ENCODE data around the gene LCE4A.
"Not testable (repeated sequence)": the region's sequence is repeated elsewhere in the genome, so short reads cannot be mapped to it uniquely, and the experiment has no call there.

LCE4A gene

GRCh38 chr1:152707860-152708259 is at the start of gene LCE4A:
Gene LCE4A, plus strand, starts transcription at chr1:152708160. Its CDS starts 916 bp downstream, at chr1:152709076.
- DNase-seq, result no peak

- no peak for DNase-seq
Measured at GRCh38 chr1:152658649-152659048, 49.3 kb upstream of the LCE4A start.

DNA sequence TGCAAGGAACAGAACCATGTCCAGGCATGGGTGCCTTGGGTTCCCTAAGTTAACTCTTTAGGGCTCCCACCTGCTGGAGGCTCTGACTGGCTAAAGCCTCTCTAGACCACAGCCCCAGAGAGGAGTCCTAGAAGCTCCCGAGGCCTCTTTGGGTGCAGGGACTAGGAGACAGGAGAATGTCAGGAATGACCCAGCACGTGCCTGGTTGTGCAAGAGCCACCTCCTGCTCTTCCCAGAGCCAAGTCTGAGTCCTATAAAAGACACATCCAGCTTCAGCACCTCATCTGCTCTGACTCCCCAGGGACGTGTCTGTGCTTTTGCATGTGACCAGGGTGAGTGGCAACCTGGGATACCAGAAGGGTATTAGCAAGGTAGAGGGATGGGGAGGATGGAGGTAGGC is 44.9 kb upstream of the LCE4A start, which contains the start of gene LCE2D:
TSS of gene LCE2D (plus strand) at position 283 of the 400 bp plus-strand sequence. CDS start 726 bp downstream, outside the sequence.
- no peak for DNase-seq

DNA sequence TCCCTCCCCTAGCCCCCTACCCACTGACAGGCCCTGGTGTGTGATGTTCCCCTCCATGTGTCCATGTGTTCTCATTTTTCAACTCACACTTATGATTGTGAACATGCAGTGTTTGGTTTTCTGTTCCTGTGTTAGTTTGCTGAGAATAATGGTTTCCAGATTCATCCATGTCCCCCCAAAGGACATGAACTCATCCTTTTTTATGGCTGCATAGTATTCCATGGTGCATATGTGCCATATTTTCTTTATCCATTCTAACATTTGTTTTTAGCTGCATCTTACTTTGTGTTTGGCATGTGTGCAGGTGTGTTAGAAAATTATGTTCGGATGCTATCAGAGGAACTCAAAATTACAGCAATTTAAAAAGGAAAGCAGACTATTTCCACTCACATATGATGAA is 41.8 kb upstream of the LCE4A start:
- not testable (repeated sequence) for DNase-seq

- DNase-seq, result no peak
Measured at GRCh38 chr1:152667648-152668047, 40.3 kb upstream of the LCE4A start.

GRCh38 chr1:152673016-152673415 is 34.9 kb upstream of the LCE4A start:
- no peak for DNase-seq

GRCh38 chr1:152674983-152675382 is 33.0 kb upstream of the LCE4A start, which contains the start of gene LCE2C:
Gene LCE2C, plus strand, starts transcription at chr1:152675279. Its CDS starts 737 bp downstream, at chr1:152676016.
- not testable (repeated sequence) for DNase-seq

GRCh38 chr1:152679459-152679858 is 28.5 kb upstream of the LCE4A start:
- DNase-seq, result no peak

DNA sequence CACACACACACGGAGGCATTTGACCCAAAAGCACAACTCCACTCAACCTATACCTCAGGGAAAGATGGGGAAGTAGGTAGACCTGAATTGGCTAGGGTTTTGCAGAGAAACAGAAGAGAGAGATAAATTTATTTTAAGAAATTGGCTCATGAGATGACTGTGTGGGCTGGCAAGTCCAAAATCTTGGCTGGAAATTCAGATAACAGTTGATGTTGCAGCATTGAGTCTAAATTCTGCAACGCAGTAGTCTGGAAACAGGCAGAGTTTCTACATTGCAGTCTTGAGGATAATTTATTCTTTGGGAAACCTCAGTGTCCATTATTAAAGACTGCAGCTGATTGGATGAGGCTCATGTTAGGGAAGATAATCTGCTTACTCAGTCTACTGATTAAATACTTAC is 26.3 kb upstream of the LCE4A start:
- no peak for DNase-seq

DNA sequence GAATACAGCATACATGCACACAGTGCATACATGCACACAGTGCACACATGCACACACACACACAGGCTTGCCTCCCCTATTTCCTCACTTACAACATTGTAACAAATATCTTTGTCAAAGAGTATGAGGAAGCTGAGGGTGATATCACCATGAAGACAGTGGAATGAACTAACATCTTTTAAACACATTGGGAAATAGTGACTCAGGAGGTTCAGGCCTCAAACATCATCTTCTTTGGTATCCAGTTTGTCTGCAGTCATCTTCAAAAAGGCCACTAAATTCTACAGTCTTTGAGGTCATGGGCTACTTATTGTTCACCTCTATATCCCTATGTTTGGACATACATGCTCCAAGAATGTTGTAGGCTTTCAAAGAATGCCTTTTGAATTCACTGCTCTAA is 24.1 kb upstream of the LCE4A start:
- no peak for DNase-seq

DNA sequence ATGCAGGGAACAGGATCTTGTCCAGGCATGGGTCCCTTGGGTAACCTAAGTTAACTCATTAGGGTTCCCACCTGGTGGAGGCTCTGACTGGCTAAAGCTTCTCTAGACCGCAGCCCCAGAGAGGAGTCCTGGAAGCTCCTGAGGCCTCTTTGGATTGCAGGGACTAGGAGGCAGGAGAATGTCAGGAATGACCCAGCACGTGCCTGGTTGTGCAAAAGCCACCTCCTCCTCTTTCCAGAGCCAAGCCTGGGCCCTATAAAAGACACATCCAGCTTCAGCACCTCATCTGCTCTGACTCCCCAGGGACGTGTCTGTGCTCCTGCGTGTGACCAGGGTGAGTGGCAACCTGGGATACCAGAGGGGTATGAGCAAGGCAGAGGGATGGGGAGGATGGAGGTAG is 22.1 kb upstream of the LCE4A start, which contains the start of gene LCE2B:
TSS of gene LCE2B (plus strand) at position 301 of the 400 bp plus-strand sequence. CDS start 721 bp downstream, outside the sequence.
- DNase-seq, result not testable (repeated sequence)

DNA sequence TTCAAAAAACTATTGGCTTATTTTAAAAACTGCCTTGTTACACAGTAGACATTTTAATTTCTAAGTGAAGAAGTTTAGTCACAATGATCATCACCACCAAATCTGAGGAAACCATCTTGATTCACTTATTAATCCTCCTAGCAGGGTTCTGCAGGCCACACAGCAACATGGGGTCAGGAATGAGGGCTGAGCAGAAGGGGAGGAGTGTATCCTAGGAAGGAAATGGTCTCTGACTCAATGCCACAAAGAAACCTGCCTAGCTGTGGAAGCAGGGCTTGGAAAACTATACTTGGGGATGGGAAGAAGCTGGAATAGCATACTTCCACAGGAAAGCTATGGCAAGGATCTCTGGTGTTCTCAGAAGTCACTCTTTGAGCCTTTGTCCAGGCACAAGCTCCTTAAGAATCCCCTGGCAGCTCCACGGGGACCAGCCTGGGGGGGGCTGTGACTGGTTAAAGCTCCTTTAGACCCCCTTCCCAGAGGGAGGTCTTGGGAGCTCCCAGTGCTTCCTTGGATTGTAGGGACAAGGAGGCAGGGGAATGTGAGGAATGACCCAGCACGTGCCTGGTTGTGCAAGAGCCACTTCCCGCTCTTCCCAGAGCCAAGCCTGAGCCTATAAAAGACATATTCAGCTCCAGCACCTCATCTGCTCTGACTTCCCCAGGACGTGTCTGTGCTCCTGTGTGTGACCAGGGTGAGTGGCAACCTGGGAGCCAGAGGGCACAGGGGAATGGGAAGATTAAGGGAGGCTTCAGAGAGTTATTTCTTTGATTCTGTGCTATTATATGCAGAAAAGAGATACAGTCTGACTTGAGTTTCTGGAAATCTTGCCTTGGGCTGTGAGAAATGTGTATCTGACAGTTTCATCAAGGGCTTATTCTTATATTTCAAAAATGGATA is 10.0 kb upstream of the LCE4A start, which contains the start of gene LCE2A:
TSS of gene LCE2A (plus strand) at position 645 of the 900 bp plus-strand sequence. CDS start 557 bp downstream, outside the sequence.
- no peak for DNase-seq

DNA sequence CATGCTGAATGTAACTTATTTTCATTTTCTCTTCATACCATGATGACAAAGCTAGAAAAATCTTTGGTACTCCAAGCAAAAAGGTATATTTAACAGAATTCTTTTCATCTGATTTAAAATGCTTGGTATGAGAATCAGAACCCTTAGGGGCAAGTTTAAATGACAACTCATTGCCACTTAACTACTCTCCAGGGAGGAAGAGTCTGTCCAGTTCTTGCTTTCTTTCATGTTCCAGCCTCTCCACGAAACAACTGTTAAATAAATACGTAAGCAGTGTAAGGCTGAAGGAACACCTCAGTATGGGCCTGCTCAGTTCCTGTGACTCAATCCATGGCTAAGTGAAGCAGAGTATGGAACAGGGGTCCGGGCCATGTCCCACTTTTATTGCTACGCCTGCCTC is 8.2 kb upstream of the LCE4A start:
- DNase-seq, result no peak

GRCh38 chr1:152718238-152718637 is 10.3 kb downstream of the LCE4A start:
- DNase-seq, result no peak

DNA sequence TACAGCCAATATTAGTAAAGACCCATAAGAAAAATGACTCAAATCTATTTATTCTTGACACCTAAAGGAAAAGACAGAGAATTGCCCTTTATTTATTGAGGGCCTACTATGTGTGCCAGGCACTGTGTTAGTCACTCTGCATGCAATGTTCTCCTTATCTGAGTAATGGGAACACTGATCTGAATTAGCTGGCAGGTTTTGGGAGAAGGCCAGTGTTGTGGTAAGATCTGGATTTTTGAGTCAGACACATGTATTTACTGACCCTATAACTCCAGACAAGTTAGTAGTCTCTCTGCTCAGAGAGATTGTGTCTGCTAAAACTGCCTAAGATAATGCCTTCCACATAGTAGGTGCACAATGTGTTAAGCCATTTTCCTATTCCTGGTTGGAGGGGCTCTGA is 17.3 kb downstream of the LCE4A start:
- no peak for DNase-seq

GRCh38 chr1:152728986-152729385 is 21.0 kb downstream of the LCE4A start:
- no peak for DNase-seq

GRCh38 chr1:152735648-152736047 is 27.7 kb downstream of the LCE4A start:
- no peak for DNase-seq

GRCh38 chr1:152737997-152738396 is 30.0 kb downstream of the LCE4A start:
- no peak for DNase-seq

DNA sequence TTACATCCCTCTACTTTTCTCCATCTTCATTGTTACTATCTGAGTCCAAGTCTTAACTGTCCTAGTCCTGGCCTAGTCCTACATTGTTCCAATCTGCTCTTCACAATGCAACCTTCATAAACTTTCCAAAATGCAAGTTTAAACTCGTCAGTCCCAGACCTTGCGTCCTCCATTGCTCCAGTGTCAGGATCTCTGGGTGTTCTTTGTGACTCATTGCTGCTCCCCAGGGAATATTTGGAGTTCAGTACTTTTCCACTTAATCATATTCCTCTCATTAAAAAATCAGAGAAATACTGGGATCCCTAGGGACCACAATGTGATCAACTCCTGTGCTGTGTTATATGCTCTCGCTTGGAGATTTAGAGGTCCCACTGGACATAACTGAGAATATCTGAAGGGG is 31.9 kb downstream of the LCE4A start:
- DNase-seq, result no peak

GRCh38 chr1:152741656-152742055 is 33.7 kb downstream of the LCE4A start:
- DNase-seq, result no peak

DNA sequence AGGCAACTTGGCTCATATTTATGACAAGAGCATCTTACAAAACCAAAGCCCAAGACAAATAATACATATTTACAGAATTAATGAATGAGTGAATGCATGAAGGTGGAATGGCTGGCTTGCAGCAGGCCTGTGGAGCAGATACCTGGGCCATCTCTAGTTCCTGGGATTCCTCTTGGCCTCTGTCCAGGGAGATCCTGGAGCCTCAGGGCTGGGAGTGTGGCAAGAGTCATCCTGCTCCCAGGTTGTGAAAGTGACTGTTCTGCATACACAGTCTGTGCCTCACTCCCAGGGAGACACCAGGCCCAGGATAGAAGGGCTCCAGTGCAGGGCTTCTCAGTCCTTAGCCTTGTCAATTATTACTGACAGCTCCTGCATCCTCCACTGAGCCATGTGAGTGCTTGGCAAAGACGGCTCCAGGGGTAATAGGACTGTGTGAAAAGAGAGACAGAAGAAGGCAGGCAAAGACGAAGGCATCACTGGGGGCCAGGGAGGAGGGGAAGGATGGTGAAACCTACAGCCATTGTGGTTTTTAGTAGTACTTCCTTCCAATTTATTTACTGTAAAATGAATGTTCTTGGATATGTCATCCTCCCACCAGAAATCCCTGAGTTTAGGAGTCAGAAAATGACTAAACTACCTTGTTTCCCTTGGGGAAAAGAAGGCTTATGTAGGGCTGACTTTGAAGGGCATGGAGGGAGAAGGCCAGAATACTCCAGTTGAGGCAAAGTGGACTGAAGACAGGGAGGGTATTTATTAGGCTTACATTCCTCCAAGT is 35.6 kb downstream of the LCE4A start:
- no peak for DNase-seq

DNA sequence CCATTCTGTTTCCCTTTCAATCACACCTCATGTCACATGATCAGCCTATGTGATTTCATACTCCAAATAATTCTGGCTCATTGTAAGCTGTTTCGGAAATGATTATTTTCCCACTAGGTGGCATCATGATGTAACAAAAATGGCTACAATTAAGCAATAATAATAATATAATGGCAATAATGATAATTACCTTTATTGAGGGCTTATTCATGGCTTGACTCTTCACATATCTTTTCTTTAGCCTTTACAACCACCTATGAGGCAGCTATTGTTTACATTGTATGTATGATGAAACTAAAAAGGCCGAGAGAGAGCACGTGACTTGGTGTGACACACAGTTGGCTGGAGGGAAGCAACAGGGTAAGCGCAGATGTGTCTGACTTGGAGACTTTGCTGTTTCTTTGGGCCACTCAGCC is 37.3 kb downstream of the LCE4A start:
- DNase-seq, result no peak

DNA sequence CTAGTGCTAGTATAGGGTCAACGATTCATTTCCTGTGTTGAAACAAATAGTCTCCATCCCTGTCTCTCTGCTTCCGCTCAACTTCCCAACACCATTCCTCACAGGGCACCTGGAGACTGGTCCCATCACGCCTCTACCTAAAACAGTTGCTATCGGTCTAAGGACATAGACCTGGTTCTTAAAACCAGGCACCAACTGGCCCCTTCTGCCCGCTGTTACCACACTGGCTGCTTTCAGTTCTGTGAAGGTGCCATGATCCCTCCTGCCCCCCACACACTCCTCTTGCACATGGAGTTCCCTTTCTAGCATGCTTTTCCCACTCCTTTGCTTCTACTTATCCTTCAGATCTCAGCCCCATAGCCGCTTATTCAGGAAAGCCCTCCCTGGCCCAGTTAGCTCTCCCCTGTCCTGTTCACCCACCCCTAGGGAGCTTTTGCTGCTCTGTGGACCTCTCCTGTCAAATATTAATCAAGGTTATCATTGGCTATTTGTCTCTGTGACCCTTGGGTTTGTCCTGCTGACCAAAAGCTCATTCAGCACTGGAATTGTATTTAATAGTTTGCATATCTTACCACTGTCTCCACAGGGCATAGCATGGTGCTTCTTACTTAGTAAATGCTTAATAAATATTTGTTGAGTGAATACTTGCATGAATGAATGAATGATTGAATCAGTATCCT is 37.9 kb downstream of the LCE4A start:
- no peak for DNase-seq
